Prostate gland (tissue), 2 donors: Measurements from ENCODE around the gene AURKA.

Source experiments
- POLR2AphosphoS5 ChIP-seq: sonication (generic); formaldehyde crosslinking; IDR thresholded peaks from one replicate; pipeline ENCODE4 v1.6.1; 2017; ENCODE audit warnings: antibody characterized with exemption
- TF ChIP-seq, protein P1 (sequence below), 4 experiments: fragments of 200-600 bp in 2 of 4; fragments of 450-650 bp in 2 of 4; sonication (generic) in 2 of 4; IDR thresholded peaks; 1 replicate in 3 of 4; 2 replicates in 1 of 4; pipeline ENCODE4 v1.5.1; 2016 to 2019; ENCODE audit warnings: antibody characterized with exemption in 4 of 4, mild to moderate bottlenecking in 2 of 4, moderate library complexity in 2 of 4

DNA sequence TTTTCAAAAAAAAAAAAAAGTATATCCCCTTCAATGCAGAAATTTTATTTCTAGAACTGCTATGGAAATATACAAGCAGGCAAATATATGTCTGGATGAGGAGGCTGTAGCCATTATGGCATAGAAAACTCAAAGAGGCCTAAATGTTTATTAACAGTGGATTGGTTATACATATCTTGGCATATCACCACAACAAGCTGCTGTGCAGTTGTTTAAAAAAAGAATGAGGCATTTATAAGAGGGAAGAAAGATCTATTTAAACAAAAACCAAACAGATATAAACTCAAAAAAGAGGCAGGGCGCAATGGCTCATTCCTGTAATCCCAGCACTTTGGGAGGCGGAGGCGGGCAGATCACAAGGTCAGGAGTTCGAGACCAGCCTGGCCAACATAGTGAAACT, 46.3 kb upstream of the AURKA start:
- TF ChIP-seq, protein P1, sequence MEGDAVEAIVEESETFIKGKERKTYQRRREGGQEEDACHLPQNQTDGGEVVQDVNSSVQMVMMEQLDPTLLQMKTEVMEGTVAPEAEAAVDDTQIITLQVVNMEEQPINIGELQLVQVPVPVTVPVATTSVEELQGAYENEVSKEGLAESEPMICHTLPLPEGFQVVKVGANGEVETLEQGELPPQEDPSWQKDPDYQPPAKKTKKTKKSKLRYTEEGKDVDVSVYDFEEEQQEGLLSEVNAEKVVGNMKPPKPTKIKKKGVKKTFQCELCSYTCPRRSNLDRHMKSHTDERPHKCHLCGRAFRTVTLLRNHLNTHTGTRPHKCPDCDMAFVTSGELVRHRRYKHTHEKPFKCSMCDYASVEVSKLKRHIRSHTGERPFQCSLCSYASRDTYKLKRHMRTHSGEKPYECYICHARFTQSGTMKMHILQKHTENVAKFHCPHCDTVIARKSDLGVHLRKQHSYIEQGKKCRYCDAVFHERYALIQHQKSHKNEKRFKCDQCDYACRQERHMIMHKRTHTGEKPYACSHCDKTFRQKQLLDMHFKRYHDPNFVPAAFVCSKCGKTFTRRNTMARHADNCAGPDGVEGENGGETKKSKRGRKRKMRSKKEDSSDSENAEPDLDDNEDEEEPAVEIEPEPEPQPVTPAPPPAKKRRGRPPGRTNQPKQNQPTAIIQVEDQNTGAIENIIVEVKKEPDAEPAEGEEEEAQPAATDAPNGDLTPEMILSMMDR (IDR thresholded peaks at IDR 0.05), result no peak
- no peak for TF ChIP-seq POLR2AphosphoS5
